GM19240 (cell line): Measurements from ENCODE around the gene RTBDN.

ENCODE experiments used
- DNase-seq: peaks from one replicate; pipeline ENCODE4 v3.0.0; 2011; ENCODE audit warnings: low spot score; ENCODE audit not compliant: insufficient read length

Gene RTBDN

DNA sequence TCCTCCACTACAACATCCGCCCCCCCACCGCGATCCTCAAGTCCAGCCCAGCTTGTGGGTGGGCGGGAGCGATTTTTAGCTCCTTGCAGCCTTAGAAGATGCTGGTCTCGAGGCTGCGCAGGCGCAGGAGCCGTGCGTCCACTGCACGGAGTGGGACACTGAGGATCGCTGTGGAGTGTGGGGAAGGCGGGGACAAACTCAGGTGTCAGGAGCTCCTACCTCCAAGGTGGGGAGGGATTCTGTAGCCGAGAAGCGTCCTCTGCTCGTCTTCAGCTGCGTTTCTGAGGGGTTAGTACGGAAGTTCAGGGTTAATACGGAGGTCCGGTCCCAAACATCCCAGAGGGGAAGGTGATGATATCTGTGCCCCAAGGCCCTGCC is at the start of gene RTBDN:
TSS of gene RTBDN (minus strand) at position 14 of the 378 bp plus-strand sequence. CDS start 4,600 bp downstream, outside the sequence.
- no peak for DNase-seq

DNA sequence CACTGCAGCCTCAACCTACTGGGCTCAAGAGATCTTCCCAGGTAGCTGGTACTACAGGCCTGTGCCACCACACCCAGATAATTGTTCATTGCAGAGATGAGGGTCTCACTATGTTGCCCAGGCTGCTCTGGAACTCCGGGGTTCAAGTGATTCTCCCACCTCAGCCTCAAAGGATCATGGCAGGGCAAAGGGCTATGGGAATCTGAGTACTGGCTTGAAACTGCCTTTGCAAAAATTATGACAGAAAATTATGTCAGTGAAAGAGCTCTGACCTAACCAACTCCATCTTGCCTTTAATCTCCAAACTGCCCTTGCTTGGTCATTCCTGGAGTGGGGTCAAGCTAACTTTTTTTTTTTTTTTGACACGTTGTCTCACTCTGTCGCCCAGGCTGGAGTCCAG is 48.2 kb upstream of the RTBDN start:
- no peak for DNase-seq

DNA sequence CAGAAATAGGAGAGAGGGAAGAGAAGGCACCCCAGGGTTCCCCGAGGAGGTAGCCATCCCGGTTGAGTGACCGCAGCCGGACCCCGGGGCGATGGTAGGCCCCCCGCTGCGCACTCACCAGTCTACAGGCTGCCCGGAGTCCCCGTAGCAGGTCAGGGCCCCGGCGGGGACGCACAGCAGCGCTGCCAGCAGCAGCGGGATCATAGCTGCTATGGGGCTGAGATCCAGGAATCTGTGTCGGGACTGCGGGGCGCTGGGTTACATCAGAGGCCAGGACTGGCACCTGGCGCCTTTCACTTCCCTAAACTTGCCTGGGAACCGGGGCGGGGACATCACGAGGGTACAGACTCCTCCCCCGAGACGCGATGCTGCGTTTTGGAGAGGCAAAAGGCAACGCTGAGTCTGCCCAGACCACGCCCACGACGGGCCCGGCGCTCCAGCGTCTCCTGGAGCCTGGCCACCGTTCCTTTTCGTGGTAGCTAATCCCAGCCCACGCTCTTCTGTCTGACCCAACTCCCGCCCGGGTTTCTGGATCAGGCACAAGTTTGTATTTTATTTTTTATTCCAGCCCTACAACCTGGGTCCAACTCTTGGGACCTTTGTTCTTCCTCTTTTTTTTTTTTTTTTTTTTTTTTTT is 46.9 kb upstream of the RTBDN start, which contains the start of gene DNASE2:
TSS of gene DNASE2 (minus strand) at position 278 of the 637 bp plus-strand sequence. CDS start at position 204, 74 bp downstream.
- DNase-seq = peak; percentile 100

DNA sequence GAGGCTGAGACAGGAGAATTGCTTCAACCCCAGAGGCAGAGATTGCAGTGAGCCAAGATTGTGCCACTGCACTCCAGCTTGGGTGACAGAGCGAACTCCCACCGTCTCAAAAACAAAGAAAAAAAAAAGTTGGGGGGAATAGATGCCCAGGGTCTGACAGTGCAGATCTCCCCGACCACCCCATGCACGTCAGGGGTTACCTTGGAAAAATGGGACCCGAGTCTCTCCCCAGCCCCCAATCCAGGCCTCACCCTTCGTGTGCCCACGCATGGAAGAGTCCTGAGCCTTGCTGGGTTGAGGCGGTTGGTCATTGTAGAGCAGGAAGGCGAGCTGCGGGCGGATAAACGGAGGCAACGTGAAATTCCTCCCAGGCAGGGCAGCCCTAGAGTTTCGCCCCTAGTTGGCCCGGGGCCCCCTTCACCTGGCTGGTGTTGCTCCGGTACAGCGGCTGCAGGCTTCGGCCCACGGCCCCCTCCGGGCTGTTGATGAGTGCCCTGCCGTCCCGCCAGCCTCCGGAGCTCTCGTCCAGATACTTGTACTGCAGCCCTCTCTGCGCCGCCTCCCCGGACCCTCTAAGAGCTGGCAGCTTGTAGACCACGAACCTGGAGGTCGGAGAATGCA is 46.3 kb upstream of the RTBDN start:
- DNase-seq = no peak

DNA sequence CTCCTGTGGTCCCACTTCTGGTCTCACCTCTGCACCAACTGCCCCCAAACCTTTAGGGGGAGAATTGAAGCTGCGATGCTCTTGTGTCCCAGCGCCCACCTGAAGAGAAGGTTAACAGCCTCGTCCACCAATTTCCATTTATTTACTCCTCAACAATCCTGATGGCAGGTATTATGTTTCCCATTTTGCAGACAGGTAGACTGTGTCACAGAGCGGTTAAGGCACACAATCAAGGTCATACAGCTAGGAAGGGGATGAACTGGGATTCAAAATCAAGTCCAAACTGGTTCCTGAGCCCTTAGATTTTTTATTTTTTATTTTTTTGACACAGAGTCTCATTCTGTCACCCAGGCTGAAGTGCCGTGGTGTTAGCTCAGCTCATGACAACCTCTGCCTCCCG is 40.7 kb upstream of the RTBDN start:
- no peak for DNase-seq

DNA sequence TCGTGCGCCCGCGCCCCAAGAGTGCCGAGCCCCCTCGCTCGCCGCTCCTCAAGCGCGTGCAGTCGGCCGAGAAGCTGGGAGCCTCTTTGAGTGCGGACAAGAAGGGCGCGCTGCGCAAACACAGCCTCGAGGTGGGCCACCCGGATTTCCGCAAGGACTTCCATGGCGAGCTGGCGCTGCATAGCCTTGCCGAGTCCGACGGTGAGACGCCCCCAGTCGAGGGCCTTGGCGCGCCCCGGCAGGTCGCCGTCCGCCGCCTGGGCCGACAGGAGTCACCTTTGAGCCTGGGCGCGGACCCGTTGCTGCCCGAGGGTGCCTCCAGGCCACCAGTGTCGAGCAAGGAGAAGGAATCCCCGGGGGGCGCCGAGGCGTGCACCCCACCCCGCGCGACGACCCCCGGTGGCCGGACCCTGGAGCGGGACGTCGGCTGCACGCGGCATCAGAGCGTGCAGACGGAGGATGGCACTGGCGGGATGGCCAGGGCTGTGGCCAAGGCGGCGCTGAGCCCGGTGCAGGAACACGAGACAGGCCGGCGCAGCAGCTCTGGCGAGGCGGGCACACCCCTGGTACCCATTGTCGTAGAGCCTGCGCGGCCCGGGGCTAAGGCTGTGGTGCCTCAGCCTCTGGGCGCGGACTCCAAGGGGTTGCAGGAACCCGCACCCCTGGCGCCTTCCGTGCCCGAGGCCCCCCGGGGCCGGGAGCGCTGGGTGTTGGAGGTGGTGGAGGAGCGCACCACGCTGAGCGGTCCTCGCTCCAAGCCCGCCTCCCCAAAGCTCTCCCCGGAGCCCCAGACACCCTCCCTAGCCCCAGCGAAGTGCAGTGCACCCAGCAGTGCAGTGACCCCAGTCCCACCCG is 39.7 kb upstream of the RTBDN start:
- DNase-seq = no peak

DNA sequence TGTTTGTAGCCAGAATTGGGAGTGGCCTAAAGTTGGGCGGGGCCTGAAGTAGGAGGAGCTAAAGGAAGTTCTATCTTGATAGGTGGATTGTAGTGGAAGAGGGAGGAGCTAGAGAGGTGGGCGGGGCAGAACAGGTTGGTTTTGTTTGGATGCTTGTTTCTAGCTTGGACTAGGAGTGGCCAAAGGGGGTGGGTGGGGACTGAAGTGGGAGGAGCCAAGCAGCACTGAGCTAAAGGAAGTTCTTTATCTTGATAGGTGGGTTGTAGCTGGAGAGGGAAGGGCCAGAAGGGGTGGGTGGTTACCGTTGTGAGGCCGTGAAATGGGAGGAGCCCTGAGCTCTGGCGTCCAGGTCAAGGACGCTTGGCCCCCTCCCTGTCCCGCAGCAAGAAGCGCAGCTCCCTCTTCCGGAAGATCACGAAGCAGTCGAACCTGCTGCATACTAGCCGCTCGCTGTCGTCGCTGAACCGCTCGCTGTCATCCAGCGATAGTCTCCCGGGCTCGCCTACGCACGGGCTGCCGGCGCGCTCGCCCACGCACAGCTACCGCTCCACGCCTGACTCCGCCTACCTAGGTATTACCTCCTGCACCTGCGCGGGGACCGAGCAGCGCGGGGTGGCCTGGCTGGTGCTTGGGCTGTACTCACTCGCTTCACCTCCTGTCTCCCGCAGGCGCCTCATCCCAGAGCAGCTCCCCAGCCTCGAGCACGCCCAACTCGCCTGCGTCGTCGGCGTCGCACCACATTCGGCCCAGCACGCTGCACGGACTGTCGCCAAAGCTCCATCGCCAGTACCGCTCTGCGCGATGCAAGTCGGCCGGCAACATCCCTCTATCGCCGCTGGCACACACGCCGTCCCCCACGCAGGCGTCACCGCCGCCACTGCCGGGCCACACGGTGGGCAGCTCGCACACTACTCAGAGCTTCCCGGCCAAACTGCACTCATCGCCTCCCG is 38.8 kb upstream of the RTBDN start:
- no peak for DNase-seq

DNA sequence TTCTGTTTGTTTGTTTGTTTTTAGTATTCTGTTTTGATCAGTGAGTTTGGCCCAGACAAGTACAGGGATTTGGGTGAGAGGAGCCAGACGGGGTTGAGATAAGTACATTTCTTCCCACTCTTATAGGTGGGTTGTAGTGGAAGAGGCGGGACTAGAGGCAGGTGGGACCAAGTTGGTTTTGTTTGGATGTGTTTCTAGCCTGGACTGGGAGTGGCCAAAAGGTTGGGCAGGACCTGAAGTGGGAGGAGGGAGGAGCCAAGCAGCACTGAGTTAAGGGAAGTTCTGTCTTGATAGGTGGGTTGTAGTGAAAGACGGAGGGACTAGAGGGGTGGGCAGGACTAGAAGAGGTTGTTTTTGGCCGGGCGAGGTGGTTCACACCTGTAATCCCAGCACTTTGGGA is 37.9 kb upstream of the RTBDN start:
- no peak for DNase-seq

DNA sequence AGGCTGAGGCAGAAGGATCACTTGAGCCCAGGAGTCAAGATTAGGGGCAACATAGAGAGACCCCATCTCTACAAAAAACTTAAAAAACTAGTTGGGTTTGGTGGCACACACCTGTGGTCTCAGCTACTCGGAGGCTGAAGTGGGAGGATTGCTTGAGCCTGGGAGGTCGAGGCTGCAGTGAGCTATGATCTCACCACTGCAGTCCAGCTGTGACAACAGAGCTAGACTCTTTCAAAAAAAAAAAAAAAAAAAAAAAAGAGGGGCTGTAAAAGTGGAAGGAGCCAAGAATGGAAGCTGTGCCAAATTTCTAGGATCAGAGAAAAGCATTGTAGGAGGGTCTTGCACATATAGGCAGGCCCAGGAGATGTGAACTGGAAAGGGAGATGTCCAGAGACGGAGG is 37.3 kb upstream of the RTBDN start:
- DNase-seq = no peak

DNA sequence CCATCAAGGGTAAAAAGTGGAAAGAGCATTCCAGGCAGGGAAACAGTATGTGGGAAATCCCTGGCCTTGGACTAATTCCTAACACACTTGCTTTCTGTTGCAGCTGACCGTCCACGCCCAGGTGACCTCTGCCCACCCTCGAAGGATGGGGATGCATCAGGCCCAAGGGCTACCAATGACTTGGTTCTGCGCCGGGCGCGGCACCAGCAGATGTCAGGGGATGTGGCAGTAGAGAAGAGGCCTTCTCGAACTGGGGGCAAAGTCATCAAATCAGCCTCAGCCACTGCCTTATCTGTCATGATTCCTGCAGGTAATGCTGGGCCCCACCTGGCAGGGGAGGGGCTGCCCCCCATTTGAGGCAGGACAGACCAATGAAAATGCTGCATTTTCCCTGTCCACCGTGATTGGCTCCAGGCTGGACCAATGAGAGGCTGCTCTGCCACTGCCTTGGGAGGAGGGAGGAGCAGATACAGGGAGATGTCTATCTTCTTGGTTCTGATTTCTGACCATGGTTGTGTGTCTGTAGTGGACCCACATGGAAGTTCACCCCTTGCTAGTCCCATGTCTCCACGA is 34.2 kb upstream of the RTBDN start:
- no peak for DNase-seq

DNA sequence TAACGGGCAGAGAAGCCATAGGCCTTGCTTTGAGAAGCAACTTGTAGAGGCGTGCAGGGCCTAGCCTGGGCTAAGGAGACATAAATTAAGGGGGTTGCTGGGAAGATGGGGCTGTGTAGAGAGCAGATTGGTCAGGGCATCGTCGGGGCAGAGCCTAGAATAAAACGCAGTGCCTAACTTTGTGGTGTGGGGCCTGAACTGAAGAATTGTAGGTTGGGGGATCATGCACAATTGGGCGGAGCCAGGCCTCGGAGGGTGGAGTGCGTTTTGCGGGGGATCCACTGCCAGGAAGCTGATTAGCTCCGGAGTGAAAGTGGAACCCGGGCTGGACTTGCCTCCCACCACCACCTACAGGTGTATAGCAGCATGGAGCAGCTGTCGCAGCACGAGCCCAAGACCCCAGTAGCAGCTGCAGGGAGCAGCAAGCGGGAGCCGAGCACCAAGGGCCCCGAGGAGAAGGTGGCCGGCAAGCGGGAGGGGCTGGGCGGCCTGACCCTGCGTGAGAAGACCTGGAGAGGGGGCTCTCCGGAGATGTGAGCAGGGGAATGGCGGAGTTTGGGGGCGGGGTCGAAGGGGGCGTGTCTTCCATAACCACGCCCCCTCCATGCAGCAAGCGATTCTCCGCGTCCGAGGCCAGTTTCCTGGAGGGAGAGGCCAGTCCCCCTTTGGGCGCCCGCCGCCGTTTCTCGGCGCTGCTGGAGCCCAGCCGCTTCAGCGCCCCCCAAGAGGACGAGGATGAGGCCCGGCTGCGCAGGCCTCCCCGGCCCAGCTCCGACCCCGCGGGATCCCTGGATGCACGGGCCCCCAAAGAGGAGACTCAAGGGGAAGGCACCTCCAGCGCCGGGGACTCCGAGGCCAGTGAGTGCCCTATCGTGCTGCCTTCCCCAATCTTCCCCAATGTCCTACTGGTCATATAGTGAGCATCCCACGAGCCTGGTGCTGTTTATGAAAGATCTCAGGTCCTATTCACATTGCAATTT is 33.0 kb upstream of the RTBDN start:
- DNase-seq = peak; percentile 94

DNA sequence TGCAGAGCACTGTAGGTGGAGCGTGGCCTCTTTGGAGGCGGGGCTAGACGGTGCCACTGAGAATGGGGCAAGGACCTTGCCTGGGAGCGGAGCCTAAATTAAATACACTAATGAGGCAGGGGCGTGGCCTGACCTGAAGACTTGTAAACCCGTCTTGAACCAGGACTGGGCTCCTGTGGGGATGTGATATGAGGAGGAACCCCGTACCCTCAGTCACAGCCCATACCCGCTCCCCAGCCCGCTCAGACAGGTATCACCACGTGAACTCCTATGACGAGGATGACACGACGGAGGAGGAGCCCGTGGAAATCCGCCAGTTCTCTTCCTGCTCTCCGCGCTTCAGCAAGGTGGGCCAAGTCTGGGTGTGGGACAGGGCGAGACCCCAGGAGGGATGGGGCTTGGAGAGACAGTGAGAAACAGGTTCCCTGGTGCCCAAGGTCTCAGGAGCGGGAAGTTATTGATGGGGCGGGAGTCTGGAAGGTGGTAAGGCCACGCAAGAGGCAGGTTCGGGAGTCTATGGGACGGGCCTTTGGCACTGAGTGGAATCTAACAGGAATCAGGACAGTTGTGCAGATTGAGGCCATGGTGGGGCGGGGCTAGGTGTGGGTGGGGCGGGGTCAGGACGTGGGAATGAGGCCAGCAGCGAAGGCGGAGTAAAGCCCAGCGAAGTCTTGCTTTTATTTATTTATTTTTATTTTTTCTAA is 32.2 kb upstream of the RTBDN start:
- no peak for DNase-seq

DNA sequence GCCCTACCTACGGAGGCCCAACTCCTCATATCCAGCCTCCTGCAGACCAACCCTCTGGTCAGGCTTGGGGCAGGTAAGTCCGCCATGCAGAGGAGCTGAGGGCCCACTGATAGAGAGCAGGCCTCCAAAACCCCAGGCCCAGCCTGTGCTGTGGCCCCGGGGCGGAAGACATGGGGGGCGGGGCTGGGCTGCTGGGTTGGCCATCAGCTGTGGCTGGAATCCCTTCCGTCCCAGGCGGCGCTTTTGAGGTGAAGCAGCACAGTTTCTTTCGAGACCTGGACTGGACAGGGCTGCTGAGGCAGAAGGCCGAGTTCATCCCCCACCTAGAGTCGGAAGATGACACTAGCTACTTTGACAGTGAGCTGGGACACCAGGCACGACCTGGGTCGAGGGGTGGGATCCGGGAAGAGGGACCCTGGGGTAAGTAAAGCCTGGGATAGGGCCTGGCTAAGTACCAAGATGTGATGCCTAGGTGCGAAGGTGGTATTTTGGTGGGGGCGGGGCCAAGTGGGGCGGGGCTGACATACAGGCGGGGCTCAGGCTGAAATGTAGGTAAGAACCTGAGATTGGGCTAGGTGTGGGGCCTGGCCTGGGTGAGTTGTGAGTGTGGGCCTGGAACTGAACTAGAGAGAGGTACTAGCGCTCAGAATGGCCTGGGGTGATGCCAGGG is 31.5 kb upstream of the RTBDN start:
- DNase-seq = no peak

DNA sequence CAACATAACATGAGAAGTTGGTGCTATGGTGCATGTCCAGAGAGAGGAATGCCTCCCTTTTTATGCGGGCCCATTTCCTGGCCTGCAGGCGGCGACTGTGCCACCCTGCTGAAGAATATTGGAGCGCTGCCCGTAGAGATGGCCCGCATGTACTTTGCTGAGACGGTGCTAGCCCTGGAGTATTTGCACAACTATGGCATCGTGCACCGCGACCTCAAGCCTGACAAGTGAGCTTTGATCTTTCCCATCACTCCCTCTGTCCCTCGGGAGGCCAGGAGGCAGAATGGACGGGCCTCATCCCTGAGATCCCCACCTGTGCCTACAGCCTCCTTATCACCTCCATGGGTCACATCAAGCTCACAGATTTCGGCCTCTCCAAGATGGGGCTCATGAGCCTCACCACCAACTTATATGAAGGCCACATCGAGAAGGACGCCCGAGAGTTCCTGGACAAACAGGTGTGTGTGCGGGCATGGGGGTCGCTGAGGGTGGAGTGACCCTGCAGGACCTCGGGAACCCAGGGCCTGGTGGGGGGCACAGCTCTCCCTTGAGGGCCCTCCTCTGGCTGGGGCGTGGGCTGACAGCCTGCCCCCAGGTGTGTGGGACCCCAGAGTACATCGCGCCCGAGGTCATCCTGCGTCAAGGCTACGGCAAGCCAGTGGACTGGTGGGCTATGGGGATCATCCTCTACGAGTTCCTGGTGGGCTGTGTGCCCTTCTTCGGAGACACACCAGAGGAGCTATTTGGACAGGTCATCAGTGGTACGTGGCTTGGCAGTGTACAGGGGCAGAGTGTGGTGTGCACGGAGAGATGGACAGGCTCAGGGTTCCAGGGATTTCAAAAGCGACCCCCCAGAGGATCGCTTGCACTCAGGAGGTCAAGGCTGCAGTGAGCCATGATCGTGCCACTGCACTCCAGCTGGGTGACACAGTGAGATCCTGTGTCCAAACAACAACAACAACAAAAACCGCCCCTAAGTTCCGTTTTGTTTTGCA is 30.6 kb upstream of the RTBDN start:
- no peak for DNase-seq

DNA sequence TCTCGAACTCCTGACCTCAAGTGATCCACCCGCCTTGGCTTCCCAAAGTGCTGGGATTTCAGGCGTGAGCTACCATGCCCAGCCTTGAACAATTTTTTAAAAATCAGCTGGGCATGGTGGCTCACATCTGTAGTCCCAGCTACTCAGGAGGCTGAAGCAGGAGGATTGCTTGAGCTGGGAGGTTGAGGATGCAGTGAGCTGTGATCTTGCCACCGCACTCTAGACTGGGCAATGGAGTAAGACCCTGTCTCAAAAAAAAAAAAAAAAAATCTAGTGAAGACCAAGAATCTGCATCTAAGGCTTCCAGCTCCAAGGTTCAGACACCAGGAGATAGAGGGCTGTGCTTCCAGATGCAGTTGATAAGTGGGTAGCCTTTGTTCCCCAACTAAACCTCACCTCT is 29.8 kb upstream of the RTBDN start:
- DNase-seq = no peak

DNA sequence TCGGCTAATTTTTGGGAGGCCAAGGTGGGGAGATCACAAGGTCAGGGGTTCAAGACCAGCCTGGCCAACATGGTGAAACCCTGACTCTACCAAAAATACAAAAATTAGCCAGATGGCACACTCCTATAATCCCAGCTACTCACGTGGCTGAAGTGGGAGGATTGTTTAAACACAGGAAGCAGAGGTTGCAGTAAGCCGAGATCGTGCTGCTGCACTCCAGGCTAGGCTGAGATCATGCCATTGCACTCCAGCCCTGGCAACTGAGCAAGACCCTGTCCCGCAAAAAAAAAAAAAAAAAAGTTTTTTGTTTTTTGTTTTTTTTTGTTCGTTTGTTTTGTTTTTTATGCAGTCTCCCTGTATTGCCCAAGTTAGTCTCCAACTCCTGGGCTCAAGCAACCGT is 25.2 kb upstream of the RTBDN start:
- DNase-seq = no peak
